ENCODE measurements around the gene USP46.

USP46 gene

GRCh38 chr4:52560844-52561280 is 98.2 kb downstream of the USP46 start:
- Histone ChIP-seq H3K4me1 (no peaks in the 10 kb centered on the region), H3K36me3 (no peaks in the 10 kb centered on the region), H3K27ac (no peak overlapping the region), H3K4me2 (no peak overlapping the region), H3K27me3 (no peaks in the 10 kb centered on the region), H3K4me3 (no peak overlapping the region), H4K20me1 (no peaks in the 10 kb centered on the region), H3K9ac (no peak overlapping the region), H3K9me3 (replicated peaks in 1 of 11) (no peaks in the 10 kb centered on the region)
- no peak for TF ChIP-seq Cebpa-rat (IDR thresholded peaks at IDR 0.05)

- no peaks in the 10 kb centered on the region for H4K20me1 ChIP-seq
- H3K4me1 ChIP-seq: no peaks in the 10 kb centered on the region
- no peak overlapping the region for H3K4me3 ChIP-seq
- no peak overlapping the region for H3K9ac ChIP-seq
- H3K27me3 ChIP-seq: no peaks in the 10 kb centered on the region
- TF ChIP-seq Cebpa-rat (IDR thresholded peaks at IDR 0.05): no peak
- H3K9me3 ChIP-seq (replicated peaks in 1 of 11): no peaks in the 10 kb centered on the region
- H3K4me2 ChIP-seq: no peak overlapping the region
- H3K27ac ChIP-seq: no peak overlapping the region
- no peaks in the 10 kb centered on the region for H3K36me3 ChIP-seq
Measured at GRCh38 chr4:52555356-52555716, 103.8 kb downstream of the USP46 start.

- Histone ChIP-seq H3K9ac (no peak overlapping the region), H3K4me2 (no peak overlapping the region), H4K20me1 (no peaks in the 10 kb centered on the region), H3K27me3 (no peaks in the 10 kb centered on the region), H3K4me1 (no peaks in the 10 kb centered on the region), H3K27ac (no peak overlapping the region), H3K4me3 (no peak overlapping the region), H3K36me3 (no peaks in the 10 kb centered on the region), H3K9me3 (replicated peaks in 1 of 11) (no peaks in the 10 kb centered on the region)
- TF ChIP-seq Cebpa-rat (IDR thresholded peaks at IDR 0.05): no peak
Measured at GRCh38 chr4:52554612-52555355, 104.3 kb downstream of the USP46 start.

GRCh38 chr4:52552778-52553177 is 106.3 kb downstream of the USP46 start:
- no peak overlapping the region for H3K27ac ChIP-seq
- H4K20me1 ChIP-seq: no peaks in the 10 kb centered on the region
- no peak overlapping the region for H3K4me3 ChIP-seq
- no peak overlapping the region for H3K4me2 ChIP-seq
- no peak overlapping the region for H3K9ac ChIP-seq
- TF ChIP-seq Cebpa-rat (IDR thresholded peaks at IDR 0.05): no peak
- H3K4me1 ChIP-seq: no peaks in the 10 kb centered on the region
- no peaks in the 10 kb centered on the region for H3K27me3 ChIP-seq
- no peaks in the 10 kb centered on the region for H3K36me3 ChIP-seq
- no peaks in the 10 kb centered on the region for H3K9me3 ChIP-seq (replicated peaks in 1 of 11)

- Histone ChIP-seq H3K27me3 (no peaks in the 10 kb centered on the region), H3K4me1 (no peaks in the 10 kb centered on the region), H4K20me1 (no peaks in the 10 kb centered on the region), H3K4me2 (no peak overlapping the region), H3K9ac (no peak overlapping the region), H3K27ac (no peak overlapping the region), H3K36me3 (no peaks in the 10 kb centered on the region), H3K4me3 (no peak overlapping the region), H3K9me3 (replicated peaks in 1 of 11) (no peaks in the 10 kb centered on the region)
- no peak for TF ChIP-seq Cebpa-rat (IDR thresholded peaks at IDR 0.05)
Measured at GRCh38 chr4:52551487-52551886, 107.6 kb downstream of the USP46 start.

- Histone ChIP-seq H3K27ac (no peak overlapping the region), H3K4me3 (no peak overlapping the region), H3K9me3 (replicated peaks in 1 of 11) (no peaks in the 10 kb centered on the region), H3K9ac (no peak overlapping the region), H3K36me3 (no peaks in the 10 kb centered on the region), H3K4me1 (no peaks in the 10 kb centered on the region), H3K27me3 (no peaks in the 10 kb centered on the region), H4K20me1 (no peaks in the 10 kb centered on the region), H3K4me2 (no peak overlapping the region)
- TF ChIP-seq Cebpa-rat (IDR thresholded peaks at IDR 0.05): no peak
Measured at GRCh38 chr4:52550186-52550585, 108.9 kb downstream of the USP46 start.

- Histone ChIP-seq H3K9me3 (replicated peaks in 1 of 11) (no peaks in the 10 kb centered on the region), H4K20me1 (no peaks in the 10 kb centered on the region), H3K4me3 (no peak overlapping the region), H3K4me2 (no peak overlapping the region), H3K27ac (no peak overlapping the region), H3K27me3 (no peaks in the 10 kb centered on the region), H3K9ac (no peak overlapping the region), H3K4me1 (no peaks in the 10 kb centered on the region), H3K36me3 (no peaks in the 10 kb centered on the region)
- no peak for TF ChIP-seq Cebpa-rat (IDR thresholded peaks at IDR 0.05)
Measured at GRCh38 chr4:52548818-52549570, 110.1 kb downstream of the USP46 start.

- no peaks in the 10 kb centered on the region for H4K20me1 ChIP-seq
- no peak overlapping the region for H3K4me2 ChIP-seq
- no peak overlapping the region for H3K27ac ChIP-seq
- no peak overlapping the region for H3K4me3 ChIP-seq
- H3K9ac ChIP-seq: no peak overlapping the region
- no peaks in the 10 kb centered on the region for H3K27me3 ChIP-seq
- no peaks in the 10 kb centered on the region for H3K36me3 ChIP-seq
- TF ChIP-seq Cebpa-rat (IDR thresholded peaks at IDR 0.05): no peak
- H3K4me1 ChIP-seq: no peaks in the 10 kb centered on the region
- no peaks in the 10 kb centered on the region for H3K9me3 ChIP-seq (replicated peaks in 1 of 11)
Measured at GRCh38 chr4:52546449-52546848, 112.7 kb downstream of the USP46 start.

- H3K9me3 ChIP-seq (replicated peaks in 1 of 11): no peaks in the 10 kb centered on the region
- no peaks in the 10 kb centered on the region for H4K20me1 ChIP-seq
- no peak overlapping the region for H3K4me3 ChIP-seq
- H3K27me3 ChIP-seq: no peaks in the 10 kb centered on the region
- H3K27ac ChIP-seq: no peak overlapping the region
- no peak overlapping the region for H3K4me2 ChIP-seq
- no peak for TF ChIP-seq Cebpa-rat (IDR thresholded peaks at IDR 0.05)
- H3K9ac ChIP-seq: no peak overlapping the region
- no peaks in the 10 kb centered on the region for H3K36me3 ChIP-seq
- no peaks in the 10 kb centered on the region for H3K4me1 ChIP-seq
Measured at GRCh38 chr4:52545099-52546069, 113.7 kb downstream of the USP46 start.
